Karpas-422 (cell line): ENCODE data around the gene TMTC4. TPM values are rescaled to one million over a fixed set of nuclear protein-coding genes. Genes with fewer than 3 reads are reported as not detected.

Experiments used
- DNase-seq: peaks from one replicate; pipeline ENCODE4 v3.0.0-alpha.2; 2015
- H2AFZ ChIP-seq: fragments of 200-600 bp; sonication (generic); 2 replicates; pipeline ENCODE4 v1.6.1; 2014; ENCODE audit warnings: antibody characterized with exemption, low read length, mixed read lengths
- H3K27ac ChIP-seq: fragments of 200-600 bp; sonication (generic); 2 replicates; pipeline ENCODE4 v1.5.1; 2014; ENCODE audit warnings: mild to moderate bottlenecking, low read length, moderate library complexity
- H3K27me3 ChIP-seq: fragments of 200-600 bp; sonication (generic); 2 replicates; pipeline ENCODE4 v1.6.1; 2014; ENCODE audit warnings: low read length, mixed read lengths
- H3K36me3 ChIP-seq: fragments of 200-600 bp; sonication (generic); 2 replicates; pipeline ENCODE4 v1.6.1; 2014; ENCODE audit warnings: low read length, mixed read lengths; ENCODE audit not compliant: insufficient read depth
- H3K4me1 ChIP-seq: fragments of 200-600 bp; sonication (generic); 2 replicates; pipeline ENCODE4 v1.6.1; 2014; ENCODE audit warnings: mild to moderate bottlenecking, low read length, mixed read lengths
- H3K4me2 ChIP-seq: fragments of 200-600 bp; sonication (generic); 2 replicates; pipeline ENCODE4 v1.6.1; 2014; ENCODE audit warnings: low read length, low read depth, mild to moderate bottlenecking; ENCODE audit not compliant: poor library complexity, severe bottlenecking
- H3K4me3 ChIP-seq: fragments of 200-600 bp; sonication (generic); 2 replicates; pipeline ENCODE4 v1.5.1; 2014; ENCODE audit warnings: mild to moderate bottlenecking, antibody characterized with exemption, low read length, mixed read lengths
- H3K79me2 ChIP-seq: fragments of 200-600 bp; sonication (generic); 2 replicates; pipeline ENCODE4 v1.6.1; 2014; ENCODE audit warnings: mild to moderate bottlenecking, low read length, mixed read lengths
- H3K9ac ChIP-seq: fragments of 200-600 bp; sonication (generic); 2 replicates; pipeline ENCODE4 v1.6.0; 2014; ENCODE audit warnings: low read length
- H3K9me2 ChIP-seq: fragments of 200-600 bp; sonication (generic), shearing (Covaris generic); replicated peaks from 2 replicates; pipeline ENCODE4 v1.6.0; 2014; ENCODE audit warnings: mild to moderate bottlenecking, low read length, moderate library complexity; ENCODE audit not compliant: insufficient read depth
- H3K9me3 ChIP-seq: fragments of 300-700, 200-600 bp; sonication (generic); 2 replicates; pipeline ENCODE4 v1.6.1; 2014; ENCODE audit warnings: low read length, mixed read lengths
- H4K20me1 ChIP-seq: fragments of 200-600 bp; sonication (generic); 2 replicates; pipeline ENCODE4 v1.6.1; 2014; ENCODE audit warnings: mild to moderate bottlenecking, antibody characterized with exemption, low read length, low read depth; ENCODE audit not compliant: insufficient read depth
- total RNA-seq: library from RNA; depleted of rRNA; stranded (reverse); fragments of >200 nt; shearing (Covaris generic); gene quantifications from 2 replicates; pipeline ENCODE4 v1.2.3, GENCODE V29; 2014; ENCODE audit warnings: low replicate concordance

Gene TMTC4
- total RNA-seq, 1 experiment from 2014 or later = 62.7 TPM

GRCh38 chr13:100664171-100664900 lies 10.3 kb downstream of the TMTC4 start:
- Histone ChIP-seq H3K36me3 (peaks cover 32% of the 10 kb centered on the region; the same call in 1 of the 2 replicates), H3K27me3 (no peaks in the 10 kb centered on the region), H3K4me2 (no peak overlapping the region), H3K9me3 (no peaks in the 10 kb centered on the region), H3K4me3 (no peak overlapping the region), H3K4me1 (no peaks in the 10 kb centered on the region), H2AFZ (no peak overlapping the region), H3K9ac (no peak overlapping the region), H3K27ac (no peak overlapping the region), H4K20me1 (no peaks in the 10 kb centered on the region), H3K79me2 (peaks cover 10% of the 10 kb centered on the region), H3K9me2 (no peaks in the 10 kb centered on the region)
- no peak for DNase-seq

- DNase-seq = no peak
- Histone ChIP-seq H3K4me1 (no peaks in the 10 kb centered on the region), H3K9me3 (no peaks in the 10 kb centered on the region), H3K27ac (no peak overlapping the region), H3K9me2 (no peaks in the 10 kb centered on the region), H3K79me2 (peaks cover 4% of the 10 kb centered on the region; the same call in 1 of the 2 replicates), H4K20me1 (no peaks in the 10 kb centered on the region), H3K36me3 (peaks cover 19% of the 10 kb centered on the region; the same call in 1 of the 2 replicates), H3K27me3 (no peaks in the 10 kb centered on the region), H3K9ac (no peak overlapping the region), H2AFZ (no peak overlapping the region), H3K4me3 (no peak overlapping the region), H3K4me2 (no peak overlapping the region)
These were observed 12.0 kb downstream of the TMTC4 start for GRCh38 chr13:100662468-100663211.

GRCh38 chr13:100660761-100661160 lies 13.8 kb downstream of the TMTC4 start:
- H3K4me3 ChIP-seq = no peak overlapping the region
- H3K79me2 ChIP-seq = no peaks in the 10 kb centered on the region
- H3K36me3 ChIP-seq = peaks cover 16% of the 10 kb centered on the region; the same call in 1 of the 2 replicates
- no peak for DNase-seq
- H3K9me3 ChIP-seq = no peaks in the 10 kb centered on the region
- H3K27ac ChIP-seq = no peak overlapping the region
- no peaks in the 10 kb centered on the region for H3K9me2 ChIP-seq
- no peaks in the 10 kb centered on the region for H4K20me1 ChIP-seq
- H3K27me3 ChIP-seq = no peaks in the 10 kb centered on the region
- H3K4me1 ChIP-seq = no peaks in the 10 kb centered on the region
- no peak overlapping the region for H3K4me2 ChIP-seq
- H2AFZ ChIP-seq = no peak overlapping the region
- H3K9ac ChIP-seq = no peak overlapping the region

- Histone ChIP-seq H3K4me2 (no peak overlapping the region), H3K9ac (no peak overlapping the region), H3K27ac (no peak overlapping the region), H2AFZ (no peak overlapping the region), H3K27me3 (no peaks in the 10 kb centered on the region), H3K9me2 (no peaks in the 10 kb centered on the region), H4K20me1 (no peaks in the 10 kb centered on the region), H3K36me3 (peaks cover 14% of the 10 kb centered on the region), H3K9me3 (no peaks in the 10 kb centered on the region), H3K4me3 (no peak overlapping the region), H3K79me2 (no peaks in the 10 kb centered on the region), H3K4me1 (no peaks in the 10 kb centered on the region)
- DNase-seq = no peak
These were observed 15.0 kb downstream of the TMTC4 start for GRCh38 chr13:100659578-100659977.

GRCh38 chr13:100658363-100658762 lies 16.2 kb downstream of the TMTC4 start:
- H3K4me2 ChIP-seq = no peak overlapping the region
- no peaks in the 10 kb centered on the region for H3K4me1 ChIP-seq
- H3K27ac ChIP-seq = no peak overlapping the region
- no peaks in the 10 kb centered on the region for H3K27me3 ChIP-seq
- no peak overlapping the region for H2AFZ ChIP-seq
- H3K4me3 ChIP-seq = no peak overlapping the region
- no peaks in the 10 kb centered on the region for H3K9me3 ChIP-seq
- H3K36me3 ChIP-seq = peaks cover 10% of the 10 kb centered on the region
- no peak for DNase-seq
- H3K9me2 ChIP-seq = no peaks in the 10 kb centered on the region
- no peaks in the 10 kb centered on the region for H4K20me1 ChIP-seq
- H3K9ac ChIP-seq = no peak overlapping the region
- H3K79me2 ChIP-seq = no peaks in the 10 kb centered on the region

- Histone ChIP-seq H3K9ac (no peak overlapping the region), H3K27ac (no peak overlapping the region), H3K79me2 (no peaks in the 10 kb centered on the region), H3K4me2 (no peak overlapping the region), H4K20me1 (no peaks in the 10 kb centered on the region), H3K27me3 (no peaks in the 10 kb centered on the region), H3K4me1 (no peaks in the 10 kb centered on the region), H3K9me2 (no peaks in the 10 kb centered on the region), H3K9me3 (no peaks in the 10 kb centered on the region), H3K4me3 (no peak overlapping the region), H2AFZ (no peak overlapping the region), H3K36me3 (peaks cover 13% of the 10 kb centered on the region)
- no peak for DNase-seq
These were observed 16.7 kb downstream of the TMTC4 start for GRCh38 chr13:100657881-100658315.

GRCh38 chr13:100652510-100652909 lies 22.1 kb downstream of the TMTC4 start:
- no peaks in the 10 kb centered on the region for H3K4me1 ChIP-seq
- no peak for DNase-seq
- peaks cover 22% of the 10 kb centered on the region for H3K36me3 ChIP-seq
- H3K4me2 ChIP-seq = no peak overlapping the region
- no peak overlapping the region for H2AFZ ChIP-seq
- no peaks in the 10 kb centered on the region for H3K9me2 ChIP-seq
- H3K79me2 ChIP-seq = peaks cover 12% of the 10 kb centered on the region
- H3K9ac ChIP-seq = no peak overlapping the region
- no peaks in the 10 kb centered on the region for H3K9me3 ChIP-seq
- H3K27me3 ChIP-seq = no peaks in the 10 kb centered on the region
- H4K20me1 ChIP-seq = no peaks in the 10 kb centered on the region
- no peak overlapping the region for H3K4me3 ChIP-seq
- no peak overlapping the region for H3K27ac ChIP-seq

- Histone ChIP-seq H3K9me2 (no peaks in the 10 kb centered on the region), H3K27ac (no peak overlapping the region), H4K20me1 (no peaks in the 10 kb centered on the region), H2AFZ (no peak overlapping the region), H3K27me3 (no peaks in the 10 kb centered on the region), H3K79me2 (peaks cover 12% of the 10 kb centered on the region), H3K4me3 (no peak overlapping the region), H3K9ac (no peak overlapping the region), H3K4me2 (no peak overlapping the region), H3K36me3 (peaks cover 17% of the 10 kb centered on the region), H3K9me3 (no peaks in the 10 kb centered on the region), H3K4me1 (no peaks in the 10 kb centered on the region)
- no peak for DNase-seq
These were observed 24.3 kb downstream of the TMTC4 start for GRCh38 chr13:100650326-100650725.
